C4-2B (cell line): ENCODE measurements around the gene CD6.

Experiments
- CTCF ChIP-seq: fragments of 450-650 bp; conservative IDR thresholded peaks from 2 replicates; pipeline ENCODE4 v1.5.1; 2017; ENCODE audit warnings: mild to moderate bottlenecking
- ZFX ChIP-seq: fragments of 450-650 bp; IDR thresholded peaks from 2 replicates; pipeline ENCODE4 v1.6.1; 2017

GRCh38 chr11:60922906-60923305 is 48.6 kb upstream of the CD6 start:
- TF ChIP-seq ZFX (no peak), CTCF (no peak)
